SH-SY5Y (cell line): Measurements from ENCODE around the gene SYNE2.

Experiments used
- GATA2 ChIP-seq: IDR thresholded peaks from 2 replicates; pipeline ENCODE4 v1.6.1; 2011; ENCODE audit warnings: mild to moderate bottlenecking, low read depth, low read length
- GATA3 ChIP-seq: IDR thresholded peaks from 2 replicates; pipeline ENCODE4 v1.6.1; 2011; ENCODE audit warnings: low read depth, mild to moderate bottlenecking, low read length, moderate library complexity

Gene SYNE2

GRCh38 chr14:63901434-63902085, 48.8 kb downstream of the SYNE2 start:
- TF ChIP-seq GATA2 (no peak), GATA3 (no peak)

- no peak for TF ChIP-seq GATA2
- TF ChIP-seq GATA3, result no peak
Observed at GRCh38 chr14:63902375-63902976, 49.7 kb downstream of the SYNE2 start.

- no peak for TF ChIP-seq GATA3
- TF ChIP-seq GATA2, result no peak
Observed at GRCh38 chr14:63904724-63905123, 51.9 kb downstream of the SYNE2 start.

DNA sequence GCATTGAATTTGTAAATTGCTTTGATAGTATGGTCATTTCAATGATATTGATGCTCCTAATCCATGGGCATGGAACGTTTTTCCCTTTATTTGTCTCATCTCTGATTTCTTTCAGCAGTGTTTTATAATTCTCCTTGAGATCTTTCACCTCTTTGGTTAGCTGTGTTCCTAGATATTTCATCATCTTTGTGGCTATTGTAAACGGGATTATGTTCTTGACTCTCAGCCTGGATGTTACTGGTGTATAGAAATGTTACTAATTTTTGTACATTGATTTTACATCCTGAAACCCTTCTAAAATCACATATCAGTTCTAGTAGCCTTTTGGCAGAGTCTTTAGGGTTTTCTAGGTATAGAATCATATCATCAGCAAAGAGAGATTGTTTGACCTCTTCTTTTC, 52.6 kb downstream of the SYNE2 start:
- no peak for TF ChIP-seq GATA2
- no peak for TF ChIP-seq GATA3

GRCh38 chr14:63908667-63909264, 56.0 kb downstream of the SYNE2 start:
- no peak for TF ChIP-seq GATA2

DNA sequence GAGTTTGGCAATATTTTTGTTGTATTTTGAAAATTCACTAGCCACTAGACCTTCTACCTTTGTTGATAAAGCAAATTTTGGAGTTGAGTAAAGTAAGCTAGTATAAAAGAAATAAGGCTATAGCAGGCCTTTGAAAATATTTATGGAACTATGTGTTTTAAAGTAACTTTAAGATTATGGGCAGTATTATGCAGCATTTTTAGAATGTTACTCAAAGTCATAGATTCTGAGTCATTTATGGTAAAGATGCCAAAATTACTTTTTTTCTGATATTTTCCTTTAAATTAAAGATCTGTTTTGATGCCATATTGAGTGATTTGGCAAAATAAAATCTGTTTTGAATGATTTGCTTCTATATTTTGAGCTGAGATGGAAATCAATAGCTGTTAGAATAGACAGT, 57.2 kb downstream of the SYNE2 start:
- TF ChIP-seq GATA2 (no peak), GATA3 (no peak)

GRCh38 chr14:63910583-63911363, 58.0 kb downstream of the SYNE2 start:
- TF ChIP-seq GATA2 (peak; percentile 52), GATA3 (no peak)

DNA sequence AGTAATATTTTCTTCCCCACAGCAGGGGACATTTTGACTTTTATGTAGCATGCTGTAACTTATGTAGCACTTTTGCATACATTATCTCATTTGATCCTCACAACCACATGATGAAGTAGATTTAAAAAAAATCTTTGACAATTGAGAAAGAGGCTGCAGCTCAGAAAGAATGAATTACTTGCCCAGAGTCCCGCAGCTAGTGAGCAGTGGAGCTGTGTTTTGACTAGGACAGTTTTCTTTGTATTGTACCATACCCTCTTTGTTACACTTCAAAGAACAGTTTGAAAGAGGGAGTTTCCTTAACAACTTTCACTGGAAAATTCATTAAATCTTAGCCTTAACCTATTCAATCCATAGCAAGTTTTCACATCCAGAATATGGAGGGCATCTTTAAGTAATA, 58.6 kb downstream of the SYNE2 start:
- TF ChIP-seq GATA2 (no peak), GATA3 (no peak)

DNA sequence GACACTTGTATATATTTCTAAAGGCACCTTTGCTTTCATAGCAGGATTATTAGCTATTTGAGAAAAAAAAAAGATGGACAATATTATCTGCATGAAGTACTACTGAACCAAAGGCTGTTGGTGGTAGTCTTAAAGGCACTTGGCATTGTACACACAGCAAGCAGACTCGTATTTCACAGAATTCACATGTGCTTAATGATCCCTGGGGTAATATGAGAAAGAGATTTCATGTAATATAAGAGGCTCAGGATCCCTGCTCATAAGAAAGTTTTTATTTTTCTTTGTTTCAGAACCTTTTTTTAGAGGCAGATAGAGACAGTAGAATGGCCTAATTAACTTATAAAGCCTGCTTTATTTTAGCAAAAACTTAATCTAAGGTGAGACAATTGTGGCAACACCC, 59.5 kb downstream of the SYNE2 start:
- TF ChIP-seq GATA3 (no peak), GATA2 (no peak)

DNA sequence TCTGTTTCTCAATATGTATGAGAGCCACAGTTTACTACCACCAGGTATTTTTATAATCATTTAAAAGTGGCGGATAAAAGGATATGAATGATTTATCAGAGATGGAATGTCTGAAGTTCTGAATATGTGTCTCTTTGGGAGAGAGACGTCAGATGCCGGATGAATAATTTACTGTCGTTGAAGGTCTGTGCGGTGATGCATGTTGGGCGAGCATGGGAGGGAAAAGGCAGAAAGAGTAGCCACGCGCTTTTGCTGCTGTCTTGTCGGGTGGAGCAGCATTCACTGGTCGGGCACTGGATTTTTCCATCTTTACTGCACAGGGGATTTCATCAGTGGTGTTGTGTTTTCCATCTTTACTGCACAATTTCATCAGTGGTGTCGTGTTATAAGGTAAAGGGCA, 65.6 kb downstream of the SYNE2 start:
- TF ChIP-seq GATA3, result no peak
- TF ChIP-seq GATA2, result no peak

GRCh38 chr14:63922696-63923421, 70.1 kb downstream of the SYNE2 start:
- TF ChIP-seq GATA3, result no peak
- TF ChIP-seq GATA2, result no peak

DNA sequence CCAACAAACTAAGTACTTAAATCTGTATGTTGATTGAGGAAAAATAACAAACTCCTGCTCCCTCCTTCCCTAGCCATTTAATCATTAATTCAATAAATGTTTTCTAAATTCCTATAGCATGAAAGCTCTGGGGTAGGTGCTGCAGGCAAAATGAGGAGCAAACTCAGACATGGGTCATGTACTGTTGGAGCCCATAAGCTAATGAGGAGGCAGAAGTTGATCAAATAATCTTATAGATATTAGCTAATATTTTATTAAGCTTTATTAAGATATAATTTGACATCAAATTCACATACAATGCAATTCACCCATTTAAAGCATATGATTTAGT, 70.6 kb downstream of the SYNE2 start:
- TF ChIP-seq GATA2 (no peak), GATA3 (no peak)

DNA sequence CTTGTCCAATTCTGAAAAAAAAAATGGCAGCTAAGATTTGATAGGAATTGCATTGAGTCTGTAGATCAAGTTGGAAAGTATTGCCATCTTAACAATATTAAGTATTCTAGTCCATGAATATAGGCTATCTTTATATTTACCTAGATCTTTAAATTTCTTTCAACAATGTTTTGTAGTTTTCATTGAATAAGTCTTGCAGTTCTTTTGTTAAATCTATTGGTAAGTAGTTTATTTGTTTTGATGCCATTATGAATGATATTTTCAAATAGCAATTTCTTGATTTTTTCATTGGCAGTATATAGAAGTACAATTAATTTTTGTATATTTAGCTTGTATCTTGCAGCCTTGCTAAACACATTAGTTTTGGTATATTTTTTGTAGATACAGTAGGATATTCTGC, 71.6 kb downstream of the SYNE2 start:
- TF ChIP-seq GATA2 (no peak), GATA3 (no peak)

- no peak for TF ChIP-seq GATA2
Observed at GRCh38 chr14:63926641-63927040, 73.8 kb downstream of the SYNE2 start.
